Measurements from ENCODE around the gene BPIFB1.

The BPIFB1 gene

DNA sequence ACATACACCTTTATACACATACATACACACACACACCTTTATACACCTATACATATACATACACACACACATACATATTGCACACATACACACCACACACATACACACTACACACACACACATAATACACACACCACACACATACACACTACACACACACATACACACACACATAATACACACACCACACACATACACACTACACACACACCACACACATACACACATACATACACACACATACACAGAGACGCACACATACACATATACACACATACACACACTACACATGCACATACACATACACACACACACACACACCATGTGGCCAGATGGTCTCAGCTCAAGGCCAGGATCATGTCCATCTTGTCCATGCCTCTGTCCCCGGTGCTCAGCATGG lies 25.7 kb downstream of the BPIFB1 start:
- H3K9me3 ChIP-seq (ENCODE audit: low read length): no peaks in the 10 kb centered on the region
- peaks cover 3% of the 10 kb centered on the region for H3K27me3 ChIP-seq (ENCODE audit: insufficient read depth, low read length)
- H3K36me3 ChIP-seq (ENCODE audit: insufficient read depth, low read length): no peaks in the 10 kb centered on the region
- H3K79me2 ChIP-seq (ENCODE audit: insufficient read depth, low read length): no peaks in the 10 kb centered on the region
- no peaks in the 10 kb centered on the region for H3K9me2 ChIP-seq (ENCODE audit: low read depth, low read length)
- no peaks in the 10 kb centered on the region for H3K4me1 ChIP-seq (ENCODE audit: insufficient read depth, low read length, severe bottlenecking)
- TF ChIP-seq, protein P1, sequence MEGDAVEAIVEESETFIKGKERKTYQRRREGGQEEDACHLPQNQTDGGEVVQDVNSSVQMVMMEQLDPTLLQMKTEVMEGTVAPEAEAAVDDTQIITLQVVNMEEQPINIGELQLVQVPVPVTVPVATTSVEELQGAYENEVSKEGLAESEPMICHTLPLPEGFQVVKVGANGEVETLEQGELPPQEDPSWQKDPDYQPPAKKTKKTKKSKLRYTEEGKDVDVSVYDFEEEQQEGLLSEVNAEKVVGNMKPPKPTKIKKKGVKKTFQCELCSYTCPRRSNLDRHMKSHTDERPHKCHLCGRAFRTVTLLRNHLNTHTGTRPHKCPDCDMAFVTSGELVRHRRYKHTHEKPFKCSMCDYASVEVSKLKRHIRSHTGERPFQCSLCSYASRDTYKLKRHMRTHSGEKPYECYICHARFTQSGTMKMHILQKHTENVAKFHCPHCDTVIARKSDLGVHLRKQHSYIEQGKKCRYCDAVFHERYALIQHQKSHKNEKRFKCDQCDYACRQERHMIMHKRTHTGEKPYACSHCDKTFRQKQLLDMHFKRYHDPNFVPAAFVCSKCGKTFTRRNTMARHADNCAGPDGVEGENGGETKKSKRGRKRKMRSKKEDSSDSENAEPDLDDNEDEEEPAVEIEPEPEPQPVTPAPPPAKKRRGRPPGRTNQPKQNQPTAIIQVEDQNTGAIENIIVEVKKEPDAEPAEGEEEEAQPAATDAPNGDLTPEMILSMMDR (IDR thresholded peaks at IDR 0.05; ENCODE audit: low read length): no peak
- no peak for TF ChIP-seq EZH2 (IDR thresholded peaks at IDR 0.05; ENCODE audit: borderline replicate concordance, low read length)
- no peak overlapping the region for H3K9ac ChIP-seq (ENCODE audit: low read length)
- no peak overlapping the region for H3K27ac ChIP-seq (ENCODE audit: low read depth, low read length, poor library complexity, severe bottlenecking)
- no peak overlapping the region for H2AFZ ChIP-seq (ENCODE audit: low read length)
- no peak overlapping the region for H3K4me2 ChIP-seq (ENCODE audit: low read length)
- H3K4me3 ChIP-seq (ENCODE audit: low read depth, low read length, poor library complexity, severe bottlenecking): no peak overlapping the region
- no peaks in the 10 kb centered on the region for H3F3A ChIP-seq (ENCODE audit: insufficient read depth, low read length)
- H4K20me1 ChIP-seq (ENCODE audit: insufficient read depth, low read length): no peaks in the 10 kb centered on the region

DNA sequence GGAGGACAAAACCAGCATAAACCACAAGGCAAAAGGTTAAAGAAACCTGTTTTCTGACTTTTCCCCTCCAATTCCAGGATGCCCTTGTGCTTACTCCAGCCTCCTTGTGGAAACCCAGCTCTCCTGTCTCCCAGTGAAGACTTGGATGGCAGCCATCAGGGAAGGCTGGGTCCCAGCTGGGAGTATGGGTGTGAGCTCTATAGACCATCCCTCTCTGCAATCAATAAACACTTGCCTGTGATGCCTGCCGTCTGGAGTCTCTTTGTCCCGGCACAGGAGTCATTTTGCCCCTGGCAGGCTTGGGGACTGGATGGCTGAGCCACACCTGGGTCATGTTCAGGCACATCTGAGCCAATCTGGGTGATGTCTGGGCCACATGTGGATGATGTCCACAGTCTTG lies 26.6 kb downstream of the BPIFB1 start:
- H3K9ac ChIP-seq (ENCODE audit: low read length): no peak overlapping the region

DNA sequence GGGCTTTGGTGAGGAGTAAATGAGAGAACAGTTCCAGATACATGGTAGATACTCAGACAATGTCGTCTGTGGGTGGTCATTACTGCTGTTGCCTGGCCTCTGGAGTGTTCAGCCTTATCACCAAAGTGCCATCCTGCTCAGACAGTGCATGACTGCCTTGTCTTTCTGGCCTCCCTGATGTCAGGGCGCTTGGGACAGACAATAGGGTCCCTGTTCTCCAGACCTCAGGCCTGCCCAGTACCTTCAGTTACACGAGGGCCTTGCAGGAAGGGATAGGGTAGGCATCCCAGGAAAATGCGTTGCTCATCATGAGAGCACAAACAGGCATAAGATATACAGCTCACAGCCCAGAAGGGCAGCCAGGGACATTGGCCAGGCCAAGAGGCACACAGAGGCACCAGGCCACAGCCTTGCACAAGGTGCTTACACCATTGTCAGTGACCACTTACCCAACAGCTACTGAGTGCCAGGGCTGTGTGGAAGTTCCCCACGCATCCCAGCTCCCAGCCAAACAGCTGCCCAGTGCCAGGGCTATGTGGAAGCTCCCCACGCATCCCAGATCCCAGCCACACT lies 27.4 kb downstream of the BPIFB1 start:
- Histone ChIP-seq H3K9ac (ENCODE audit: low read length) (no peak overlapping the region), H3K4me3 (ENCODE audit: low read depth, low read length, poor library complexity, severe bottlenecking) (no peak overlapping the region), H4K20me1 (ENCODE audit: insufficient read depth, low read length) (no peaks in the 10 kb centered on the region), H2AFZ (ENCODE audit: low read length) (no peak overlapping the region), H3K9me3 (ENCODE audit: low read length) (no peaks in the 10 kb centered on the region), H3K4me2 (ENCODE audit: low read length) (no peak overlapping the region), H3F3A (ENCODE audit: insufficient read depth, low read length) (no peaks in the 10 kb centered on the region), H3K4me1 (ENCODE audit: insufficient read depth, low read length, severe bottlenecking) (no peaks in the 10 kb centered on the region), H3K36me3 (ENCODE audit: insufficient read depth, low read length) (no peaks in the 10 kb centered on the region), H3K9me2 (ENCODE audit: low read depth, low read length) (no peaks in the 10 kb centered on the region), H3K27me3 (ENCODE audit: insufficient read depth, low read length) (peaks cover 3% of the 10 kb centered on the region), H3K27ac (ENCODE audit: low read depth, low read length, poor library complexity, severe bottlenecking) (no peak overlapping the region), H3K79me2 (ENCODE audit: insufficient read depth, low read length) (no peaks in the 10 kb centered on the region)
- TF ChIP-seq EZH2 (IDR thresholded peaks at IDR 0.05; ENCODE audit: borderline replicate concordance, low read length): no peak
- TF ChIP-seq, protein P1 (IDR thresholded peaks at IDR 0.05; ENCODE audit: low read length): no peak

More for the DNA sequence above, 26.6 kb downstream of the BPIFB1 start:
- no peaks in the 10 kb centered on the region for H3K79me2 ChIP-seq (ENCODE audit: insufficient read depth, low read length)
- no peak overlapping the region for H3K4me2 ChIP-seq (ENCODE audit: low read length)
- TF ChIP-seq, protein P1 (IDR thresholded peaks at IDR 0.05; ENCODE audit: low read length): no peak
- no peak for TF ChIP-seq EZH2 (IDR thresholded peaks at IDR 0.05; ENCODE audit: borderline replicate concordance, low read length)
- H2AFZ ChIP-seq (ENCODE audit: low read length): no peak overlapping the region
- no peaks in the 10 kb centered on the region for H3F3A ChIP-seq (ENCODE audit: insufficient read depth, low read length)
- no peaks in the 10 kb centered on the region for H3K9me3 ChIP-seq (ENCODE audit: low read length)
- no peak overlapping the region for H3K4me3 ChIP-seq (ENCODE audit: low read depth, low read length, poor library complexity, severe bottlenecking)
- H3K4me1 ChIP-seq (ENCODE audit: insufficient read depth, low read length, severe bottlenecking): no peaks in the 10 kb centered on the region
- H4K20me1 ChIP-seq (ENCODE audit: insufficient read depth, low read length): no peaks in the 10 kb centered on the region
- H3K27me3 ChIP-seq (ENCODE audit: insufficient read depth, low read length): peaks cover 3% of the 10 kb centered on the region
- no peaks in the 10 kb centered on the region for H3K36me3 ChIP-seq (ENCODE audit: insufficient read depth, low read length)
- no peak overlapping the region for H3K27ac ChIP-seq (ENCODE audit: low read depth, low read length, poor library complexity, severe bottlenecking)
- H3K9me2 ChIP-seq (ENCODE audit: low read depth, low read length): no peaks in the 10 kb centered on the region
